Fibroblast of skin of right biceps (primary cell): ENCODE measurements around the gene IKZF5.

ENCODE experiments used
- DNase-seq: peaks from one replicate; pipeline ENCODE4 v3.0.0-alpha.2; 2013

Gene IKZF5

GRCh38 chr10:123008355-123009104 lies at the start of gene IKZF5, which contains the start of gene ACADSB:
TSS of gene IKZF5 (minus strand) at chr10:123008795. CDS start at chr10:122998625, 10,170 bp downstream.
TSS of gene ACADSB (plus strand) at chr10:123009006. CDS start at chr10:123009030, 24 bp downstream.
- DNase-seq: peak; percentile 98

- DNase-seq: no peak
These were observed 49.4 kb upstream of the IKZF5 start for GRCh38 chr10:123057968-123058367.

- DNase-seq: no peak
These were observed 37.6 kb upstream of the IKZF5 start for GRCh38 chr10:123045961-123046731.

GRCh38 chr10:123044391-123044790 lies 35.8 kb upstream of the IKZF5 start:
- no peak for DNase-seq

- DNase-seq: peak; percentile 54
These were observed 34.9 kb upstream of the IKZF5 start for GRCh38 chr10:123043409-123043925.

GRCh38 chr10:123042708-123043408 lies 34.3 kb upstream of the IKZF5 start:
- DNase-seq: no peak

- DNase-seq: no peak
These were observed 31.0 kb upstream of the IKZF5 start for GRCh38 chr10:123039632-123039930.

- no peak for DNase-seq
These were observed 30.4 kb upstream of the IKZF5 start for GRCh38 chr10:123038782-123039631.

- DNase-seq: no peak
These were observed 27.0 kb upstream of the IKZF5 start for GRCh38 chr10:123035467-123036086.

- DNase-seq: no peak
These were observed 25.7 kb upstream of the IKZF5 start for GRCh38 chr10:123034332-123034731.

GRCh38 chr10:123031124-123031523 lies 22.5 kb upstream of the IKZF5 start:
- DNase-seq: no peak

- no peak for DNase-seq
These were observed 19.3 kb upstream of the IKZF5 start for GRCh38 chr10:123027861-123028260.

- DNase-seq: no peak
These were observed 17.7 kb upstream of the IKZF5 start for GRCh38 chr10:123026302-123026701.

GRCh38 chr10:123024540-123024939 lies 15.9 kb upstream of the IKZF5 start:
- no peak for DNase-seq

GRCh38 chr10:123021517-123021916 lies 12.9 kb upstream of the IKZF5 start:
- DNase-seq: no peak

GRCh38 chr10:123019941-123020703 lies 11.5 kb upstream of the IKZF5 start:
- DNase-seq: no peak

- DNase-seq: no peak
These were observed 10.7 kb upstream of the IKZF5 start for GRCh38 chr10:123019264-123019663.

- DNase-seq: no peak
These were observed 9.9 kb upstream of the IKZF5 start for GRCh38 chr10:123018531-123018930.

- no peak for DNase-seq
These were observed 9.0 kb upstream of the IKZF5 start for GRCh38 chr10:123017421-123018165.

GRCh38 chr10:123016228-123016627 lies 7.6 kb upstream of the IKZF5 start:
- no peak for DNase-seq
